ENCODE measurements around the gene SLC39A13. TPM values are rescaled to one million over a fixed set of nuclear protein-coding genes. Genes with fewer than 3 reads are reported as not detected.

SLC39A13 gene
- total and polyA plus RNA-seq, 2 of the 13 experiments (the other 11 are each of a cell fraction or from before 2014, with no cell fraction given): 15.3 to 30.5 TPM

GRCh38 chr11:47454258-47454671, 45.9 kb downstream of the SLC39A13 start (continued):
- TF ChIP-seq CTCF (CRISPR knock-in tag; IDR thresholded peaks at IDR 0.05): peak; percentile 92
- TF ChIP-seq HDAC2 (CRISPR knock-in tag; IDR thresholded peaks at IDR 0.05): 0 out of 2 replicates have a peak, but pooled peaks have one; percentile 20
- TF ChIP-seq FOSL2 (CRISPR knock-in tag; IDR thresholded peaks at IDR 0.05): 0 out of 2 replicates have a peak, but pooled peaks have one; percentile 5
- TF ChIP-seq ZNF816 (CRISPR knock-in tag; IDR thresholded peaks at IDR 0.05; ENCODE audit: borderline replicate concordance): 0 out of 2 replicates have a peak, but pooled peaks have one; percentile 46
- 0 out of 2 replicates have a peak, but pooled peaks have one; percentile 32 for TF ChIP-seq RCOR2 (CRISPR knock-in tag; IDR thresholded peaks at IDR 0.05)
- TF ChIP-seq ATF2 (CRISPR knock-in tag; IDR thresholded peaks at IDR 0.05): peak; percentile 21; the same call in 1 of the 2 replicates
- TF ChIP-seq KDM3A (CRISPR knock-in tag; IDR thresholded peaks at IDR 0.05; ENCODE audit: low read depth): peak; percentile 47; the same call in 1 of the 2 replicates
- 0 out of 2 replicates have a peak, but pooled peaks have one; percentile 34 for TF ChIP-seq ZBTB25 (CRISPR knock-in tag; IDR thresholded peaks at IDR 0.05)
- TF ChIP-seq PAXIP1 (CRISPR knock-in tag; conservative IDR thresholded peaks at IDR 0.05): 0 out of 2 replicates have a peak, but pooled peaks have one; percentile 19
- peak; percentile 36; the same call in 1 of the 2 replicates for TF ChIP-seq CBX5 (CRISPR knock-in tag; IDR thresholded peaks at IDR 0.05; ENCODE audit: borderline replicate concordance)
- TF ChIP-seq HMGXB4 (CRISPR knock-in tag; IDR thresholded peaks at IDR 0.05; ENCODE audit: borderline replicate concordance in 1 of 2, low read depth in 1 of 2): peak in 1 of 2 experiments; percentile 48; a peak in 2 of 4 replicates
- peak; percentile 58; the same call in 1 of the 2 replicates for TF ChIP-seq ZNF788 (CRISPR knock-in tag; IDR thresholded peaks at IDR 0.05; ENCODE audit: borderline replicate concordance)
- peak; percentile 20; the same call in 1 of the 2 replicates for TF ChIP-seq SOX5 (CRISPR knock-in tag; IDR thresholded peaks at IDR 0.05; ENCODE audit: borderline replicate concordance)
- TF ChIP-seq XRCC5 (optimal IDR thresholded peaks at IDR 0.05; ENCODE audit: low read length): peak; percentile 68
